NCI-H2081 treated with DMSO at 0.1 percent for 48 hours (cell line): Measurements from ENCODE around the gene RPL19.
A peak's percentile ranks its signal among the peaks of the same experiment; 100 is the strongest.

Source experiments
- DNase-seq: peaks from one replicate; lab custom pipeline; 2025; lab: John Stamatoyannopoulos, UW

RPL19 gene

GRCh38 chr17:39224778-39225307, 24.8 kb downstream of the RPL19 start:
- no peak for DNase-seq

GRCh38 chr17:39225308-39225958, 25.4 kb downstream of the RPL19 start, which contains the start of gene STAC2:
STAC2 (minus strand) TSS chr17:39225945; CDS start chr17:39225502, 443 bp downstream.
- no peak for DNase-seq

- DNase-seq = no peak
Measured at GRCh38 chr17:39225959-39226683, 26.0 kb downstream of the RPL19 start.

GRCh38 chr17:39227364-39227919, 27.4 kb downstream of the RPL19 start:
- no peak for DNase-seq

DNA sequence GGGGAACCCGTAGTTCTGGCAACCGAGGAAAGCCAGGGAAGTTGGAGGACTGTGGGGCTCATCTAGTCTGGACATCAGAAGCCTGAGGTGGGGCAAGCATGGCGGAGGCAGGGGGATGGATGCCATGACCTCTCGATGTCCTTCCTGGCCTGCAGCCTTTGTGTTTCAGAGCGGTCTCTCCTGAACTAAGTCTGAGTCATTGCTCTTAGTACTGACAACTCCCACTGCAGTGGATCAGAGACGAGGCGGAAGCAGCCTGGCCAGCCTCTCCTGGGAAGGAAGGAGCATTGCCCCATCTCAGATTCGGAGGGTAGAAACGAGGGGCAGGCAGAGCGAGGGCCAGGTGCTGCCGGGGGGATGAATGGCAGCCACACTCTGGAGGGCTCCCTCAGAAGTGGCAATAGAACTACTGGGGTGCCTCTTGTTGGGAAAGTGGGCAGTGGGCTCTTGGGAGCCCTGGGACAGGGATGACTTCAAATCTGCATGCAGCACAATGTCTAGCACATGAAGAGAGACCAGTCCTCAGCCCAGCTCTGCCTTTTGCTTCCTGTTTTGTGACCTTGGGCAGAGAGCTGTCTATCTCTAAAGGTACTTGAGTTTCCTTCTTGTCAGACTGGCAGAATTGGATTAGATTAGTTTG, 29.3 kb downstream of the RPL19 start:
- DNase-seq = no peak

- DNase-seq = no peak
Measured at GRCh38 chr17:39230361-39230760, 30.3 kb downstream of the RPL19 start.

DNA sequence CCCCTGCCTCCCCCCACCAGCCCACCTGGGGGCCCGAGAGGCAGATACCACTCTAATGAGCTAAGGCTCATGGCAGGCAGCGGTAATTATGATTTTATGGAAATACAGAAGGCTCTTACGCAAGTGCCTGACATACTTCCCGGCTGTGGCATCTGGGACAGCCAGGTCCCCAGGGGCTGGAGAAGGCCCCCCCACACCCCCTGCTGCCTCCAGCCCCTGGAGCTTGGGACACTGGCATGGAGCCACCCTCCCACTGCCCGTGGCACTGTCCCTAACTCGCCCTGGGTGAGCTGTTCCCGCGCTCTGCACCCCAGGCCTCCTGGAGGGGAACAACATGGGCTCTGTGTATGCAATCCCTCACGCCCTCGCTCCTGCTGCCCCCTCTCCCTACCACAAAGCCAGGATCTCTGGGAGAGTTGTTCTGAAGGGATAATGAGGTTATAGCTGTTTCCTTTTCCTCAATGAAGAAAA, 31.0 kb downstream of the RPL19 start:
- DNase-seq = no peak

- DNase-seq = no peak
Measured at GRCh38 chr17:39231591-39232551, 31.8 kb downstream of the RPL19 start.

DNA sequence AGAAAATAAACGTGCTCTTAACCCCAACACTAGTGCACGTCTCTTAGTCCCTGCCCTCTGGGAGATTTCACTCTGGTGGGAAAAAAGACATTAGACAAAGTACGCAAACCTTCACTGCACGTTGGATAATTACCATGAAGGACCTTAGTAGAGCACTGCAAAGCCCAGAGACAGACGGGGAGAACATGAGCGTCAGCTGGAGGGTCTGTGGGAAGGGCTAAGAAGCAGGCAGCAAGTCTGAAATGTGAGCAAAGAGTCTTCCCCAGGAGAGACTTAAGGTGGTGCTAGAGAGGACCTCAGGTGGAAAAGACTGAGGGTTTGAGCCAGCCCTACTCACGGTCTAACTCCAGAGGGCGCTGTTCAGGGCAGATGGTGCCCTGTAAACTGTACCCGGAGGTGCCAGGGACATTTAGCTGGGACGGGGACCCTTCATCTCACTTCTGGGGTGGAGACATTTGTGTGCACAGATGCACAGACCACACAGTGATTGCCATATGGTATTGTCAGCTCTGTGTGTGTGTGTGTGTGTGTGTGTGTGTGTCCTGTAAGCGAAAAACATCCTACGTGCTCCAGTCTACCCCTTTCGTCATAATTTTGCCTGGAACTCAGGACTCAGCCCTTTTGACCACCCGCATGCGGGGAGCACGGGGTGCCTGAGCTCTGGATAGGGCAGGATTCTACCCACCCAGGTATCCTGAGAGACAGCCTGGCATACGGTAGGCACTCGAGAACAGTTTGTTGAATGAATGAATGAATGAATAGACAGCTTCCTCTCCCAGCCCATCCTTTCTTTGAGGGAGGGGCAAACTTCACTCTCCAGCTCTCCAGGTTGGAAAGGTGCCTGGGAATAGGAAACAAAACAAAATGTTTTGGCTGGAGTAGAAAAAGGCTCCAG, 35.7 kb downstream of the RPL19 start:
- peak; percentile 9 for DNase-seq

DNA sequence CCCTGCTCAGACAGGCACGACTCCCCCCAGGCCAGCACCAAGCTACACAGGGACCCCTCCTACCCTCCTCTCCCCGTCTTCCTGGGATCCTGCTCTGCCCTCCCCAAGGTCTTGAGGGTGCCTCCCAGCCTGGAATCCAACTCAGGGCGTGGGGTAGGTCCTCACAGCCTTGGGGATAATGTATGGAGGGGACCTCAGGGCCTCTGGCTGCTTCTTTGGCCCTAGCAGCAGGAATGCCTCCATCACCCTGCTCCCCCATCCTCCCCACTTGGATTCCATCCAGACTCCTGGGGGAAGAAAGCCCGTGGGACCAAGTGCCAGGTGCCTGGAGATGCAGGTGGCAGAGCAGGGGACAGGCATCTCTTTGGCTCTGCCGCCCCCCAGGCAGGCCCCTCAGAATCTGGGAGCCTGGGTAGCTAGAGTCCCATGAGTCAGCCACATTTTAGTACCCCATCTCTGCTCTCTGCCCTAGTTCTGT, 36.4 kb downstream of the RPL19 start:
- peak; percentile 40 for DNase-seq

- peak; percentile 40 for DNase-seq
Measured at GRCh38 chr17:39236981-39237441, 36.9 kb downstream of the RPL19 start.

GRCh38 chr17:39237586-39237985, 37.5 kb downstream of the RPL19 start:
- DNase-seq = no peak

- peak; percentile 78 for DNase-seq
Measured at GRCh38 chr17:39238311-39238972, 38.4 kb downstream of the RPL19 start.

DNA sequence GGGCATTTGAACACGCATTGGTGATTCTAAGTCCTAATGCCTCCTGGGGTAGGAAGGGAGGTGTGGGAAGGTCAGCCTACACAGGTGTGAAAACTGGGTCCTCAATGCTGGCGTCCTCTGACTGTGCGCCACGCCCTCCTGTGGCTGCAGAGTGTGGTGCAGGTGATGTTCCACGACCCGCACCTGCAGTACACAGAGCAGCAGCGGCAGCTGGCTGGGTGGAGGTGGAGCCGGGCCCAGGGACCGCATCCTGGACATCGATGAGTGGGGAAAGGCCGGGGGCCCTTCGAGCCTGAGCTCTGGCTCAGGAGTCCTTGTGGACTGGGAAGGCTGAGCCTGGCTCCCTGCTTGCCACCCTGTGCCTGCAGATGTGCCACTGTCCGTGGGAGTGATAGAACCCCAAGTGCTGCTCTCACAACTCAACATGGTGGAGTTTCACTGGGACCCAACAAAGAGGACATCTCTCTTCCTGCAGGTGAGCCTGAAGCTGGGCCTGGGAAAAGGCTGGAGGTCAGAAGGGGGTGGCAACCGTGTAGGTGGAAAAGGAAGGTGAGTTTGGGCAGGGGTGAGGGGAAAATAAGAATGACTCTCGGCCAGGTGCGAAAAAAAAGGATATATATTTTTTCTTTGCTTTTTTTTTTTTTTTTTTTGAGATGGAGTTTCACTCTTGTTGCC, 39.7 kb downstream of the RPL19 start:
- peak; percentile 50 for DNase-seq

DNA sequence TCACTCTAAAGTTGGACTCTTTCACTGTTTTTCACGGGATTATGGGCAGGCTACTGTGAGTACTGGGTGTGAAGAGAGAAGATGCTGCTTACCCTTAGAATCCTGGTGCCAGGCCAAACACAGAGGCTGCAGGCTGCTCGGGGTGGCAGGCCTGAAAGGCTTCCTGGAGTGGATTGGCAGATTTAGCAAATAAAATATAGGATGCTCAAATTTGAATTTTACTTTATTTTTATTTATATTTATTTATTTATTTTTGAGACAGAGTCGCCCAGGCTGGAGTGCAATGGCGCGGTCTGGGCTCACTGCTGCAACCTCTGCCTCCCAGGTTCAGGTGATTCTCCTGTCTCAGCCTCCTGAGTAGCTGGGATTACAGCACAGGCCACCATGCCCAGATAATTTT, 40.5 kb downstream of the RPL19 start:
- DNase-seq = no peak

- DNase-seq = no peak
Measured at GRCh38 chr17:39243155-39243554, 43.1 kb downstream of the RPL19 start.

- DNase-seq = no peak
Measured at GRCh38 chr17:39244016-39244599, 44.0 kb downstream of the RPL19 start.
